ENCODE data around the gene IL6R. TPM values are rescaled to one million over a fixed set of nuclear protein-coding genes. Genes with fewer than 3 reads are reported as not detected.

Gene IL6R
- total RNA-seq, 1 donor from 2014 or later, result 0.78 TPM

- TF ChIP-seq CTCF (IDR thresholded peaks at IDR 0.05; ENCODE audit: unreplicated experiment), result no peak
- no peak overlapping the region for H3K27ac Mint-ChIP-seq
Observed at GRCh38 chr1:154514066-154514553, 109.0 kb downstream of the IL6R start.

GRCh38 chr1:154517661-154518060 lies 112.5 kb downstream of the IL6R start:
- no peak for DNase-seq (ENCODE audit: low spot score in 2 of 2, unreplicated experiment in 2 of 2)
- Mint-ChIP-seq H3K27me3 (ENCODE audit: low read depth) (peaks cover 49% of the 10 kb centered on the region), H3K27ac (no peak overlapping the region), H3K4me3 (no peak overlapping the region), H3K36me3 (no peaks in the 10 kb centered on the region), H3K4me1 (no peaks in the 10 kb centered on the region), H3K9me3 (no peaks in the 10 kb centered on the region)
- TF ChIP-seq CTCF (IDR thresholded peaks at IDR 0.05; ENCODE audit: unreplicated experiment), result no peak

More at GRCh38 chr1:154514066-154514553, 109.0 kb downstream of the IL6R start:
- DNase-seq (ENCODE audit: low spot score in 2 of 2, unreplicated experiment in 2 of 2), result no peak
- peaks cover 51% of the 10 kb centered on the region for H3K27me3 Mint-ChIP-seq (ENCODE audit: low read depth)
- H3K4me3 Mint-ChIP-seq, result no peak overlapping the region
- H3K9me3 Mint-ChIP-seq, result no peaks in the 10 kb centered on the region
- H3K36me3 Mint-ChIP-seq, result no peaks in the 10 kb centered on the region
- H3K4me1 Mint-ChIP-seq, result no peaks in the 10 kb centered on the region

Other genes starting within 250 kb of the IL6R start
- 194 to 208 TPM (median 197 TPM) in 3 replicates for gene TPM3, start 213.2 kb upstream of the IL6R start, total RNA-seq
- gene CFAP141, start 199.0 kb upstream of the IL6R start, total RNA-seq, result not detected in 3 replicates
- gene UBAP2L, start 184.4 kb upstream of the IL6R start, total RNA-seq, result 265 to 283 TPM (median 271 TPM) in 3 replicates
- gene HAX1, start 132.7 kb upstream of the IL6R start, total RNA-seq, result 34.7 to 38.3 TPM (median 36.8 TPM) in 3 replicates
- gene AQP10, start 84.2 kb upstream of the IL6R start, total RNA-seq, result 0.57 to 1.00 TPM (median 0.60 TPM) in 3 replicates
- gene ATP8B2, start 79.8 kb upstream of the IL6R start, total RNA-seq, result 37.5 to 38.8 TPM (median 38.6 TPM) in 3 replicates
- 0.18 to 0.69 TPM (median 0.31 TPM) in 3 replicates for gene TDRD10, start 96.9 kb downstream of the IL6R start, total RNA-seq
- 0.29 to 0.54 TPM (median 0.47 TPM) in 3 replicates for gene SHE, start 97.1 kb downstream of the IL6R start, total RNA-seq
- gene UBE2Q1, start 153.3 kb downstream of the IL6R start, total RNA-seq, result 56.8 to 60.1 TPM (median 57.6 TPM) in 3 replicates
- gene CHRNB2, start 162.4 kb downstream of the IL6R start, total RNA-seq, result 0.31 to 0.58 TPM (median 0.45 TPM) in 3 replicates
- gene ADAR, start 202.8 kb downstream of the IL6R start, total RNA-seq, result 224 to 232 TPM (median 229 TPM) in 3 replicates

Data from mesothelial cell of epicardium (in vitro differentiated cells).